Measurements from ENCODE around the gene RBP7.

RBP7 gene

DNA sequence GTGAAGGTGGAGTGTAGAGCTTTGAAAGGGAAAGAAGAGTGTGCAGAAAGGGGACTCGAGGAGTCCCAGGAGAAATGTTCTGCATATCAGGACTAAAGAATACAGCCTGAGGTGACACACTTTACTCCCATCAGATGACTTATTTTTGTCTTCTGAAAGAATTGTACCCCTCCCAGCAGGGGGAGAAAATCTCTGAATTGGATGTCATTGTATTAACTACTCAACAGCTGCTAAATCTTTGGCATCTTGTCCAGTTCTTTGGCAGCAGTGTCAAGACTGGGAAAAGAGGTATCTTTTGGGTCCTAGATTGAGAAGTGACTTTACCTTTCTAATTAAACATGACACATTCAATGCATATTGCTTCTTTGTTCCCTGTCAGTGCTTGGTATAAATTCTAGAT lies 54.6 kb downstream of the RBP7 start:
- CTCF ChIA-PET, result no interaction called here
- no peak for TF ChIP-seq ARNT (IDR thresholded peaks at IDR 0.05)
- no peak for TF ChIP-seq SP1 (IDR thresholded peaks at IDR 0.05)
- no peak for TF ChIP-seq FOXA1 (IDR thresholded peaks at IDR 0.05)
- no peak for TF ChIP-seq NFRKB (IDR thresholded peaks at IDR 0.05)
- TF ChIP-seq, protein P1, sequence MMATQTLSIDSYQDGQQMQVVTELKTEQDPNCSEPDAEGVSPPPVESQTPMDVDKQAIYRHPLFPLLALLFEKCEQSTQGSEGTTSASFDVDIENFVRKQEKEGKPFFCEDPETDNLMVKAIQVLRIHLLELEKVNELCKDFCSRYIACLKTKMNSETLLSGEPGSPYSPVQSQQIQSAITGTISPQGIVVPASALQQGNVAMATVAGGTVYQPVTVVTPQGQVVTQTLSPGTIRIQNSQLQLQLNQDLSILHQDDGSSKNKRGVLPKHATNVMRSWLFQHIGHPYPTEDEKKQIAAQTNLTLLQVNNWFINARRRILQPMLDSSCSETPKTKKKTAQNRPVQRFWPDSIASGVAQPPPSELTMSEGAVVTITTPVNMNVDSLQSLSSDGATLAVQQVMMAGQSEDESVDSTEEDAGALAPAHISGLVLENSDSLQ (IDR thresholded peaks at IDR 0.05), result no peak
- no peak for TF ChIP-seq BHLHE40 (IDR thresholded peaks at IDR 0.05; ENCODE audit: borderline replicate concordance)
- no peak for TF ChIP-seq FOXK2 (IDR thresholded peaks at IDR 0.05)
- TF ChIP-seq SUZ12 (IDR thresholded peaks at IDR 0.05), result no peak
- no peak for TF ChIP-seq TARDBP (IDR thresholded peaks at IDR 0.05)
- no peak for TF ChIP-seq HDGF (IDR thresholded peaks at IDR 0.05; ENCODE audit: borderline replicate concordance)
- TF ChIP-seq FOXM1 (IDR thresholded peaks at IDR 0.05; ENCODE audit: borderline replicate concordance), result no peak
- TF ChIP-seq CTBP1 (IDR thresholded peaks at IDR 0.05; ENCODE audit: borderline replicate concordance), result no peak
- no peak for DNase-seq (ENCODE audit: extremely low spot score)
- POLR2A ChIA-PET, result no interaction called here

DNA sequence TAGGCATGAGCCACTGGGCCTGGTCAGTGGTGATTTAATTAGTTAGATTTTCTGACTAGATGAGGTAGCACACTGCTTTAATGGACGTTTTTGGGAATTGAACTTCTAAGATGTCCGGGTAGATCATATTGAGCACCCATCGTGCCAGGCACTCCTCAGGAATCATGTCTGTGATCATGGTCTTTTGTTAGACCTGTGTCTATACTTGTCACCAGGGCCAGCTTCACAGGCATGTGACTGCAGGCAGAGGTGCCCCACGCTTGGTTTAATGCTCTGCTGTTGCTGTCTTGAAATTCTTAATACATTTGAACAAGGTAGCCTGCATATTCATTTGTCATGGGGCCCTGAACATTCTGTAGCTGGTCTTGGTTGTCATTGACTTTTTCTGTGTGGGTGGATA lies 55.3 kb downstream of the RBP7 start:
- POLR2A ChIA-PET, result no interaction called here
- CTCF ChIA-PET, result no interaction called here
- no peak for DNase-seq (ENCODE audit: extremely low spot score)
- TF ChIP-seq L3MBTL2 (conservative IDR thresholded peaks at IDR 0.05) (no peak), TARDBP (IDR thresholded peaks at IDR 0.05) (no peak), NFRKB (IDR thresholded peaks at IDR 0.05) (no peak), HDGF (IDR thresholded peaks at IDR 0.05; ENCODE audit: borderline replicate concordance) (no peak), SUZ12 (IDR thresholded peaks at IDR 0.05) (no peak), SP1 (IDR thresholded peaks at IDR 0.05) (no peak), LEF1 (IDR thresholded peaks at IDR 0.05; ENCODE audit: borderline replicate concordance) (no peak), FOXK2 (IDR thresholded peaks at IDR 0.05) (no peak), ZNF384 (IDR thresholded peaks at IDR 0.05) (no peak), FOXM1 (IDR thresholded peaks at IDR 0.05; ENCODE audit: borderline replicate concordance) (no peak), FOXA1 (IDR thresholded peaks at IDR 0.05) (no peak), CTBP1 (IDR thresholded peaks at IDR 0.05; ENCODE audit: borderline replicate concordance) (no peak), BHLHE40 (IDR thresholded peaks at IDR 0.05; ENCODE audit: borderline replicate concordance) (no peak), ELF4 (IDR thresholded peaks at IDR 0.05) (no peak), ARNT (IDR thresholded peaks at IDR 0.05) (no peak)
- TF ChIP-seq, protein P1 (IDR thresholded peaks at IDR 0.05), result no peak

DNA sequence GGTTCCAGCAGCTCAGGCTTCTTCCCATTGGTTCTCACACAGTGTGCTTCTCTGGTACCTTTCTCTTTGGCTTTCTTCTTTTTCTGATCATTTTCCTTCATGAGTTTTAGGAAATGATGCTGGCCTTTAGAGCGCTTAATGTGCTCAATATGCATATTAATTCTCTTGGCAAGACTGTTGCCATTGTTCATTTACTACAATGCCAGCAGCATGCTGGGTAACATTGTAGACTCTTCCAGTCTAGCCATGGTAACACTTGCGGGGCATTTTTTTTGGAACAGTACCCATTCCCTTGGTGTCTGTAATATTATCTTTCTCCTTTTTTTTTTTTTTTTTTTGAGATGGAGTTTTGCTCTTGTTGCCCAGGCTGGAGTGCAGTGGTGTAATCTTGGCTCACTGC lies 57.4 kb downstream of the RBP7 start:
- TF ChIP-seq SUZ12 (IDR thresholded peaks at IDR 0.05), result no peak
- no peak for TF ChIP-seq L3MBTL2 (conservative IDR thresholded peaks at IDR 0.05)
- TF ChIP-seq NFRKB (IDR thresholded peaks at IDR 0.05), result no peak
- no peak for TF ChIP-seq LEF1 (IDR thresholded peaks at IDR 0.05; ENCODE audit: borderline replicate concordance)
- TF ChIP-seq HDGF (IDR thresholded peaks at IDR 0.05; ENCODE audit: borderline replicate concordance), result no peak
- TF ChIP-seq, protein P1 (IDR thresholded peaks at IDR 0.05), result no peak
- no peak for TF ChIP-seq FOXM1 (IDR thresholded peaks at IDR 0.05; ENCODE audit: borderline replicate concordance)
- no peak for TF ChIP-seq FOXK2 (IDR thresholded peaks at IDR 0.05)
- no peak for TF ChIP-seq ELF4 (IDR thresholded peaks at IDR 0.05)
- no peak for TF ChIP-seq TARDBP (IDR thresholded peaks at IDR 0.05)
- no peak for TF ChIP-seq CTBP1 (IDR thresholded peaks at IDR 0.05; ENCODE audit: borderline replicate concordance)
- TF ChIP-seq BHLHE40 (IDR thresholded peaks at IDR 0.05; ENCODE audit: borderline replicate concordance), result no peak
- no peak for TF ChIP-seq FOXA1 (IDR thresholded peaks at IDR 0.05)
- TF ChIP-seq ARNT (IDR thresholded peaks at IDR 0.05), result no peak
- ChIA-PET POLR2A (no interaction called here), CTCF (no interaction called here)
- DNase-seq (ENCODE audit: extremely low spot score), result no peak

DNA sequence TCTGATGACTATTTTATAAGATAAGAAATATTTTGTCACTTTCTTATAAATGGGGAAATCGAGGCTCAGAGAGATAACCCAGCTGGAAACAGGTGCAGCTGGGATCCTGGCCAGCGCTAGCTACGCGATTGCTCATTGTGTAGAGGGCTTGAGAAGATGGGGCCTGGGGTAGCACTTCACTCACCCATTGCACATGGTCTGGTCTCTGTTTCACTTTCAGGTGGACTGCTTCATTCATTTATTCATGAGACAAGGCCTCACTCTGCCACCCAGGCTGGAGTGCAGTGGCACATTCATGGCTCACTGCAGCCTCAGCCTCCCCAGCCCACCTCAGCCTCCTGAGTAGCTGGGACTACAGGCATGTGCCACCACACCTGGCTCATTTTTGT lies 59.6 kb downstream of the RBP7 start:
- no peak for DNase-seq (ENCODE audit: extremely low spot score)
- TF ChIP-seq FOXK2 (IDR thresholded peaks at IDR 0.05), result no peak
- no peak for TF ChIP-seq ELF4 (IDR thresholded peaks at IDR 0.05)
- no peak for TF ChIP-seq ZNF384 (IDR thresholded peaks at IDR 0.05)
- no peak for TF ChIP-seq FOXM1 (IDR thresholded peaks at IDR 0.05; ENCODE audit: borderline replicate concordance)
- no peak for TF ChIP-seq BHLHE40 (IDR thresholded peaks at IDR 0.05; ENCODE audit: borderline replicate concordance)
- TF ChIP-seq CTBP1 (IDR thresholded peaks at IDR 0.05; ENCODE audit: borderline replicate concordance), result no peak
- TF ChIP-seq LEF1 (IDR thresholded peaks at IDR 0.05; ENCODE audit: borderline replicate concordance), result no peak
- no peak for TF ChIP-seq HDGF (IDR thresholded peaks at IDR 0.05; ENCODE audit: borderline replicate concordance)
- TF ChIP-seq SP1 (IDR thresholded peaks at IDR 0.05), result no peak
- ChIA-PET POLR2A (interaction anchor here (0.6 to 1.3 kb wide), 2 partner anchors 18 to 24 kb away, joined by 3 to 4 read pairs; partner anchors contain the start of gene UBE4B), CTCF (interaction anchor here (0.8 kb wide), 1 partner anchor 11 kb away, joined by 3 read pairs; no protein-coding TSS in a partner anchor)

DNA sequence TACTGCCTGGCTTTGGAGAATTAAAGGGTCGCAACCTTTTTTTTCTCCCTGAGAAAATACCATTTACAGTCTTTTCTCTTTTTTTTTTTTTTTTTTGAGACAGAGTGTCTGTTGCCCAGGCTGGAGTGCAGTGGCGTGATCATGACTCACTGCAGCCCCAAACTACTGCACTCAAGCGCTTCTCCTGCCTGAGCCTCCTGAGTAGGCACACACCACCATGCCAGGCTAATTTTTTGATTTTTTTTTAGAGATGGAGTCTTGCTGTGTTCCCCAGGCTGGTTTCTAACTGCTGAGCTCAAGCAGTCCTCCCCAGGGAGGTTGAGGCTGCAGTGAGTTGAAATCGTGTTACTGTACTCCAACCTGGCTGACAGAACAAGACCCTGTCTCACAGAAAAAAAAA lies 60.3 kb downstream of the RBP7 start:
- DNase-seq (ENCODE audit: extremely low spot score), result no peak
- TF ChIP-seq CTBP1 (IDR thresholded peaks at IDR 0.05; ENCODE audit: borderline replicate concordance) (no peak), SUZ12 (IDR thresholded peaks at IDR 0.05) (no peak), BHLHE40 (IDR thresholded peaks at IDR 0.05; ENCODE audit: borderline replicate concordance) (no peak), FOXK2 (IDR thresholded peaks at IDR 0.05) (no peak), FOXM1 (IDR thresholded peaks at IDR 0.05; ENCODE audit: borderline replicate concordance) (no peak), LEF1 (IDR thresholded peaks at IDR 0.05; ENCODE audit: borderline replicate concordance) (no peak), HDGF (IDR thresholded peaks at IDR 0.05; ENCODE audit: borderline replicate concordance) (no peak), SP1 (IDR thresholded peaks at IDR 0.05) (no peak), TARDBP (IDR thresholded peaks at IDR 0.05) (no peak), ARNT (IDR thresholded peaks at IDR 0.05) (no peak)
- CTCF ChIA-PET, result no interaction called here
- POLR2A ChIA-PET, result interaction anchor here (1.3 kb wide), 1 partner anchor 24 kb away, joined by 3 read pairs; the partner anchor contains the start of gene UBE4B

DNA sequence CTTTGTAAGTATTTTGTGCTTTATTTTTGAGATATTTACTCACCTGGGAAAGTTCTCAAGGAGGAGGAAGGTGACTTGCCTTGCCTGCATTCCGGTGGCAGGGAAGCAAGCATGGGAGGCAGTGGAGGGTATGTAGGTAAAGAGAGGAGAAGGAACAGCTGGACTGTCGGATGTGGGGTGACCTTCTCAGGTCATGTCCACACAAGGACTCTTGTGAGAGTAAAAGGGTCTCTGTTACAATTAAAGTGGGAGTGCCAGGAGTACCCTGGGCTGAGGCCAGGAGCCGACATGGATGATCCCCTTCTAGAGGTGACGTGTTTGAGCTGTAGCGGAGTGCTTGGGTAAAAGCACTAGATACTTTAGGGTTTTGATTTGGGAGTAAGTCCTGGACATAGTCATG lies 60.8 kb downstream of the RBP7 start:
- ChIA-PET POLR2A (no interaction called here), CTCF (interaction anchor here (1.0 kb wide), 1 partner anchor 437 kb away, joined by 3 read pairs; no protein-coding TSS in a partner anchor)
- DNase-seq (ENCODE audit: extremely low spot score), result no peak
- TF ChIP-seq TARDBP (IDR thresholded peaks at IDR 0.05), result no peak
- no peak for TF ChIP-seq ELF4 (IDR thresholded peaks at IDR 0.05)
- no peak for TF ChIP-seq NFRKB (IDR thresholded peaks at IDR 0.05)
- no peak for TF ChIP-seq BHLHE40 (IDR thresholded peaks at IDR 0.05; ENCODE audit: borderline replicate concordance)
- no peak for TF ChIP-seq FOXK2 (IDR thresholded peaks at IDR 0.05)
